Measurements from ENCODE around the gene KCNQ1.

DNA sequence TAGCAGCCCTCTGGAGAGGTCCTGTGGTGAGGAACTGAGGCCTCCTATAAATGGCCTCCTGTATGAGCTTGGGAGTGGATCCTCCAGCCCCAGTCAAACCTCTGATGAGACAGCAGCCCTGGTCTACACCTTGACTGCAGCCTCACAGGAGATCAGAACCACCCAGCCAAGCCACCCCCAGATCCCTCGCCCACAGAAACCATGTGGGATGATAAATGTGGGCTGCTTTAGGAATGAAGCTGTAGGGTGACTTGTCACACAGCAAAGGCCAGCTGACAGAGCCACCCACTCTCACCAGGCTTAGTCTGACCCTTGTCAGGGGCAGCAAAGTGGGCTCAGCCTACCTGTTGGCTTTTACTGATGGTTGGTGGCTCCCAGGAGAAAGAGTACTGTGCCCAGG, 261.5 kb downstream of the KCNQ1 start:
- TF ChIP-seq, protein P1, sequence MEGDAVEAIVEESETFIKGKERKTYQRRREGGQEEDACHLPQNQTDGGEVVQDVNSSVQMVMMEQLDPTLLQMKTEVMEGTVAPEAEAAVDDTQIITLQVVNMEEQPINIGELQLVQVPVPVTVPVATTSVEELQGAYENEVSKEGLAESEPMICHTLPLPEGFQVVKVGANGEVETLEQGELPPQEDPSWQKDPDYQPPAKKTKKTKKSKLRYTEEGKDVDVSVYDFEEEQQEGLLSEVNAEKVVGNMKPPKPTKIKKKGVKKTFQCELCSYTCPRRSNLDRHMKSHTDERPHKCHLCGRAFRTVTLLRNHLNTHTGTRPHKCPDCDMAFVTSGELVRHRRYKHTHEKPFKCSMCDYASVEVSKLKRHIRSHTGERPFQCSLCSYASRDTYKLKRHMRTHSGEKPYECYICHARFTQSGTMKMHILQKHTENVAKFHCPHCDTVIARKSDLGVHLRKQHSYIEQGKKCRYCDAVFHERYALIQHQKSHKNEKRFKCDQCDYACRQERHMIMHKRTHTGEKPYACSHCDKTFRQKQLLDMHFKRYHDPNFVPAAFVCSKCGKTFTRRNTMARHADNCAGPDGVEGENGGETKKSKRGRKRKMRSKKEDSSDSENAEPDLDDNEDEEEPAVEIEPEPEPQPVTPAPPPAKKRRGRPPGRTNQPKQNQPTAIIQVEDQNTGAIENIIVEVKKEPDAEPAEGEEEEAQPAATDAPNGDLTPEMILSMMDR (IDR thresholded peaks at IDR 0.05), result no peak
- no peak for TF ChIP-seq POLR2A (IDR thresholded peaks at IDR 0.05)

All from adrenal gland (tissue), 5 donors.